GM04503 (cell line): ENCODE results near the gene MAG.
"Not testable (repeated sequence)": the region's sequence is repeated elsewhere in the genome, so short reads cannot be mapped to it uniquely, and the experiment has no call there.

ENCODE experiments used
- DNase-seq: peaks from one replicate; pipeline ENCODE4 v3.0.0-alpha.2; 2012; ENCODE audit warnings: low read depth

The MAG gene

GRCh38 chr19:35281303-35281702 is 10.7 kb upstream of the MAG start:
- no peak for DNase-seq

GRCh38 chr19:35284153-35285094 is 7.5 kb upstream of the MAG start:
- DNase-seq: no peak

GRCh38 chr19:35285095-35285449 is 6.9 kb upstream of the MAG start:
- no peak for DNase-seq

- DNase-seq: not testable (repeated sequence)
Measured at GRCh38 chr19:35285465-35285864, 6.5 kb upstream of the MAG start.

- DNase-seq: not testable (repeated sequence)
Measured at GRCh38 chr19:35286101-35286500, 5.9 kb upstream of the MAG start.

GRCh38 chr19:35287713-35288112 is 4.2 kb upstream of the MAG start:
- DNase-seq: no peak

- no peak for DNase-seq
Measured at GRCh38 chr19:35288331-35288730, 3.6 kb upstream of the MAG start.

GRCh38 chr19:35288906-35289305 is 3.1 kb upstream of the MAG start:
- no peak for DNase-seq

- no peak for DNase-seq
Measured at GRCh38 chr19:35290381-35291127, 1.4 kb upstream of the MAG start.

- no peak for DNase-seq
Measured at GRCh38 chr19:35291259-35291658, 702 bp upstream of the MAG start.

- DNase-seq: no peak
Measured at GRCh38 chr19:35292421-35293362, 731 bp downstream of the MAG start.

GRCh38 chr19:35293363-35293739 is 1.4 kb downstream of the MAG start:
- no peak for DNase-seq

GRCh38 chr19:35293808-35294207 is 1.8 kb downstream of the MAG start:
- DNase-seq: no peak

- DNase-seq: no peak
Measured at GRCh38 chr19:35294328-35294727, 2.4 kb downstream of the MAG start.

- no peak for DNase-seq
Measured at GRCh38 chr19:35294859-35295791, 3.2 kb downstream of the MAG start.

- DNase-seq: no peak
Measured at GRCh38 chr19:35295792-35296462, 4.0 kb downstream of the MAG start.

GRCh38 chr19:35296644-35297514 is 4.9 kb downstream of the MAG start:
- no peak for DNase-seq

- DNase-seq: no peak
Measured at GRCh38 chr19:35297515-35297848, 5.5 kb downstream of the MAG start.

GRCh38 chr19:35297922-35298321 is 6.0 kb downstream of the MAG start:
- no peak for DNase-seq

GRCh38 chr19:35298561-35298972 is 6.6 kb downstream of the MAG start:
- no peak for DNase-seq
